Testis (tissue), 3 donors: ENCODE results near the gene NAV1. TPM values are rescaled to one million over a fixed set of nuclear protein-coding genes. Genes with fewer than 3 reads are reported as not detected.
A peak's percentile ranks its signal among the peaks of the same experiment; 100 is the strongest.

Experiments
- DNase-seq: peaks from one replicate; pipeline ENCODE4 v3.0.0-alpha.2; 2019
- H3K27ac ChIP-seq, 2 donors: fragments of 200-600 bp; sonication (generic); one replicate each; pipeline ENCODE4 v1.5.1; 2019
- H3K27me3 ChIP-seq: fragments of 200-600 bp; sonication (generic); one replicate; pipeline ENCODE4 v1.5.1; 2019
- H3K36me3 ChIP-seq: fragments of 200-600 bp; sonication (generic); one replicate; pipeline ENCODE4 v1.5.1; 2017; ENCODE audit warnings: low read depth; ENCODE audit errors: missing control alignments
- H3K4me1 ChIP-seq: fragments of 200-600 bp; sonication (generic); one replicate; pipeline ENCODE4 v1.5.1; 2019
- H3K4me3 ChIP-seq, 2 donors: fragments of 200-600 bp; sonication (generic); one replicate each; pipeline ENCODE4 v1.5.1; 2017 to 2019
- H3K9me3 ChIP-seq: fragments of 200-600 bp; sonication (generic); one replicate; pipeline ENCODE4 v1.5.1; 2017
- CTCF ChIP-seq, 3 experiments: fragments of 450-650 bp in 2 of 3; fragments of 200-600 bp in 1 of 3; sonication (generic) in 1 of 3; IDR thresholded peaks; one replicate each; pipeline ENCODE4 v1.5.1; 2016 to 2019; ENCODE audit warnings: antibody characterized with exemption in 3 of 3, mild to moderate bottlenecking in 2 of 3, moderate library complexity in 1 of 3
- POLR2A ChIP-seq: fragments of 450-650 bp; IDR thresholded peaks from one replicate; pipeline ENCODE4 v1.6.1; 2017; ENCODE audit warnings: antibody characterized with exemption, mild to moderate bottlenecking, moderate library complexity
- WGBS, 2 donors: methylation state at CpG; one replicate each; pipeline ENCODE4 v1.1.5; 2018; 5-methylcytosine and 5-hydroxymethylcytosine counted together
- intact Hi-C: fragments of 100-400 bp; cut with DNase I; formaldehyde crosslinking; loops from one replicate; pipeline ENCODE4 v1.15.1; 2023; ENCODE audit warnings: low total_unique reads
- polyA plus RNA-seq: library from polyadenylated mRNA; stranded (reverse); fragments of 350-450 nt; fragmentation: Illumina TruSeq; extraction: RNeasy Lipid Tissue Mini Kit (QIAGEN cat#74804); gene quantifications from one replicate; pipeline ENCODE4 v1.2.3, GENCODE V29; 2014; ENCODE audit warnings: low read depth, low replicate concordance; ENCODE audit not compliant: insufficient read depth
- total RNA-seq, 2 donors: library from RNA; depleted of rRNA; stranded (reverse); fragments of >200 nt; gene quantifications; one replicate each; pipeline ENCODE4 v1.2.3, GENCODE V29; 2016

Gene NAV1
- total and polyA plus RNA-seq, 3 donors from 2014 or later, result 22.0 to 56.8 (median 52.5) TPM

GRCh38 chr1:201504179-201504631 is 34.7 kb upstream of the NAV1 start:
- H3K9me3 ChIP-seq, result no peaks in the 10 kb centered on the region
- WGBS, 2 donors, result 57 to 62% methylated on average over 3 of the region's 3 CpGs
- DNase-seq, result no peak
- intact Hi-C loops, result no loop called here
- H3K27ac ChIP-seq, result peak overlapping the region; percentile 44 to 92
- no peak for TF ChIP-seq CTCF (IDR thresholded peaks at IDR 0.05)
- no peak for TF ChIP-seq POLR2A
- H3K4me1 ChIP-seq, result peaks cover 42% of the 10 kb centered on the region
- H3K36me3 ChIP-seq, result no peaks in the 10 kb centered on the region
- H3K4me3 ChIP-seq, result no peak overlapping the region
- H3K27me3 ChIP-seq, result no peaks in the 10 kb centered on the region

- no peak for TF ChIP-seq POLR2A
- no peak for TF ChIP-seq CTCF (IDR thresholded peaks at IDR 0.05)
- no peak for DNase-seq
- intact Hi-C loops, result no loop called here
- Histone ChIP-seq H3K4me3 (peak overlapping the region in 1 of 2 donors; percentile 1), H3K36me3 (no peaks in the 10 kb centered on the region), H3K27me3 (no peaks in the 10 kb centered on the region), H3K27ac (peak overlapping the region; percentile 44 to 92), H3K4me1 (peaks cover 38% of the 10 kb centered on the region), H3K9me3 (no peaks in the 10 kb centered on the region)
- 78 to 81% methylated on average over 9 of the region's 9 CpGs for WGBS, 2 donors
Observed at GRCh38 chr1:201504799-201505502, 34.0 kb upstream of the NAV1 start.

- no peak for TF ChIP-seq CTCF (IDR thresholded peaks at IDR 0.05)
- no peak for TF ChIP-seq POLR2A
- peaks cover 33% of the 10 kb centered on the region for H3K4me1 ChIP-seq
- no peak for DNase-seq
- no peaks in the 10 kb centered on the region for H3K27me3 ChIP-seq
- no peaks in the 10 kb centered on the region for H3K9me3 ChIP-seq
- no peaks in the 10 kb centered on the region for H3K36me3 ChIP-seq
- H3K4me3 ChIP-seq, result peak overlapping the region; percentile 1 to 76
- H3K27ac ChIP-seq, result peak overlapping the region; percentile 88 to 92
- 32 to 44% methylated on average over 4 of the region's 4 CpGs for WGBS, 2 donors
- intact Hi-C loops, result no loop called here
Observed at GRCh38 chr1:201505503-201505890, 33.4 kb upstream of the NAV1 start.

DNA sequence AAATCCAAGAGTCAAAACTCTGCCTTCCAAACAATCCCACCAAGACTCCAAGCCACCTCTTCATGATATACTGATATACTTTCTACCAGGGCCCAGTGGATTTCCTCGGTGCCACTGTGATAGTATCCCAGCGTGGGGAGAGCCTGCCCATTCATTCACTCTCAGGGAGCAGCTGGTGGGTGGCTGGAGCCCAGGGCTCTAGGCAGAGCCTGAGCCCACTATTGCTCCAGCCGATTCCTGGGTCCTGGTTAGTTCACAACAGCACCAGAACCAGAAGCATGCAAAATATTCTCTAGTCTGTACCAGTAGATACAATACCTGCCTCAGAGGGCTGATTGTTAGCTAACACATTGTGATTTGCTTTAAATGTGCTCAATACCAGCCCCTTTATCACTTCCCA is 32.8 kb upstream of the NAV1 start:
- Histone ChIP-seq H3K27ac (peak overlapping the region; percentile 88 to 92), H3K36me3 (no peaks in the 10 kb centered on the region), H3K4me1 (peaks cover 28% of the 10 kb centered on the region), H3K4me3 (peak overlapping the region; percentile 76 to 80), H3K9me3 (no peaks in the 10 kb centered on the region), H3K27me3 (no peaks in the 10 kb centered on the region)
- DNase-seq, result no peak
- intact Hi-C loops, result no loop called here
- TF ChIP-seq POLR2A, result no peak
- no peak for TF ChIP-seq CTCF (IDR thresholded peaks at IDR 0.05)
- 18 to 30% methylated on average over 3 of the region's 3 CpGs for WGBS, 2 donors
